Astrocyte of the cerebellum (primary cell): ENCODE measurements around the gene TXNDC2.

Experiments used
- DNase-seq: peaks from one replicate; pipeline ENCODE4 v3.0.0-alpha.2; 2011; ENCODE audit warnings: low read depth
- H3K4me3 ChIP-seq: 2 replicates; pipeline ENCODE4 v1.5.1; 2011; ENCODE audit warnings: mild to moderate bottlenecking, low read depth, low read length, moderate library complexity
- CTCF ChIP-seq: IDR thresholded peaks from 2 replicates; pipeline ENCODE4 v1.5.1; 2012; ENCODE audit warnings: low read length, low read depth, moderate library complexity, mild to moderate bottlenecking; ENCODE audit errors: missing control alignments
- in situ Hi-C: cut with HindIII; loops from 2 replicates; pipeline ENCODE4 v1.10.0; 2017; ENCODE audit warnings: low sequenced_read_pairs

TXNDC2 gene

DNA sequence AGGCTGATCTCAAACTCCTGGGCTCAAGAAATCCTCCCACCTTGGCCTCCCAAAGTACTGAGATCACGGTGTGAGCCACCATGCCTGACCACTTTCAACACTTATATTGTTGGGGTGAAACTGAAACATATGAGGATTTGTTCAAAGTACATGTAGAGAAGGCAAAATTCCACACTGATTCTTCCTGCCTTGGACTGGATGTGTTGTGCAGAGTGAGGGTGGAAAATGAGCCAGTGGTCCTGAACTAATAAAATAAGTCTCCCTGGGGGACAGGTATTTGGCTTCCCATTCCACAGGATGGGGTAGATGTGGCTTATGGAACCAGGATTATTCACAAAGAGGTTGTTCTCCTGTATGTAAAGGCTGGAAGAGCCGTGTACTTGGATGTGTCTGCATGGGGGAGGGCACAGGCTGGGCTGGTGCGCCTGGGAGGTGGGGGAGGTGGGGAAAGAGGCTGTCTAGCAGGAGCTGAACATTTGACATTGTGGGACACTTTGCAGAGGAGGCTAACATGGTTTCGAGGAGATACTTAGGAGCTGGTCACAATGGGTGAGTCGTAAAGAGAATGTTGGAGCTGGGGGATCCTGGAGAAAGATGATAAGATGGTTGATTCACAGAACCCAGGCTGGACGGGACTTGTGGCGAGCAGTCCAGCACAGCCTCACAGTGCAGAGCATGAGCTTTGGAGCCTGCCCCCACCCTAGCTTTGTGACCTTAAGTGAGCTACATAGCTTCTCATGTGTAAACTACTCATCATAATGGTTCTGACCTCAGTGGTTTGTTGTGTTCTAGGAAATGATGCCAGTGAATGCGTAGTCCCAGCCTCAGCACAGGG lies at the start of gene TXNDC2:
Gene TXNDC2, plus strand, starts transcription at position 804 of the 835 bp plus-strand sequence. CDS start 708 bp downstream, outside the sequence.
- in situ Hi-C loops: no loop called here
- TF ChIP-seq CTCF: no peak
- H3K4me3 ChIP-seq: no peak within 1 kb of the TSS
- DNase-seq: no peak

DNA sequence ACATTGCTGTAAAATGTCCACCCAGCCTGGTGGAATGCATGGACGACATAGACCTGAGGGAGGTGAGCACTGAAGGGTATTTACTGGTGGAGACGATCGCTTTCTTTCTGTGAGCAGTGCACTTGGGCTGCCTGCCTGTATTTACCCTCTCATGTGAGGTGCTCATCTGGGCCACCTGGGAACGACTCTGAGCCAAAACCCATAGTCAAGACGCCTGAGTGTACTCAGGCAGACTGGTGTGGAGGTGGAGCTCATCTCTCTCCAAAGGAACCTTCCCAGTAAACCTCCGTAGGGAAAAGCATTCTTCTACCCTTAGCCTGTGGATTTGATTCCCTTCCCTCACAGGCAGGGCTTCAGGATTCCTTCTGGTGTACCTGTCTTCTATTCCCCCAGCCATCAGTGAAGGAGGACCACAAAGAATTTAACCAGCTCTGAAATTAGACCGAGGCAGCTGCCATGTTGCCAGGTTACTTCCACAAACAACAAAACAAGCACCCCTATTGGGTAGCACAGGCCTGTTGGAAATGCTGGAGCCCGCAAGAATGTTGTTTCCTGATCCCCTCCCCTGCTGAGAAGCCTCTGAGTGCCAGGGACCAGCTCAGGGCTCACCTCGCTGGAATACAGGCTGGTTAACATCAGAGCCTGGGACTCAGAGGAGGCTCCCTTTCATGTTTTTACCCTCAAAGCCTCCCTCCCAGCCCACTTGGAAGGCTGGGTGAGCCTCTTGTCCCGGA lies 47.5 kb upstream of the TXNDC2 start:
- in situ Hi-C loops: no loop called here
- TF ChIP-seq CTCF: no peak
- DNase-seq: peak; percentile 99

DNA sequence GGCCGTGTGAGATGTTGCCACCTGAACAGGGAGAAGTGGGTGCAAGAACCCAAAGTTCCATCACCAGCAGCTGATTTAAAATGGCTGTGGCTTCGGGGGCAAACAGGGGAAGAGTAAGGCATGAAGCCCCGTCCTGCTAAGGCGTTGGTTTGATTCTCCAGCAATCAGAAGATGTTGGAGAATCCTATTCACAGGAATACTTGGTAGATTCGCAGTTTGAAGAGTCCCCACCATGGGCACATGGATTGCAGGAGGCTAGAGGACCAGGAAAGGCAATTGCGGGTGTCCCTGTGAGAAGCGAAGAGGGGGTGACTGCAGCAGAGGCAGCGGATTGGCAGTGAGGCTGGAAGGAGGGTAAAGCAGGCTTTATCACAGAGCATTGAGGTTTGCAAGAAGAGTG lies 46.6 kb upstream of the TXNDC2 start:
- DNase-seq: no peak
- in situ Hi-C loops: no loop called here
- TF ChIP-seq CTCF: no peak

More for the DNA sequence above, 47.5 kb upstream of the TXNDC2 start:
- H3K4me3 ChIP-seq: no peak overlapping the region

DNA sequence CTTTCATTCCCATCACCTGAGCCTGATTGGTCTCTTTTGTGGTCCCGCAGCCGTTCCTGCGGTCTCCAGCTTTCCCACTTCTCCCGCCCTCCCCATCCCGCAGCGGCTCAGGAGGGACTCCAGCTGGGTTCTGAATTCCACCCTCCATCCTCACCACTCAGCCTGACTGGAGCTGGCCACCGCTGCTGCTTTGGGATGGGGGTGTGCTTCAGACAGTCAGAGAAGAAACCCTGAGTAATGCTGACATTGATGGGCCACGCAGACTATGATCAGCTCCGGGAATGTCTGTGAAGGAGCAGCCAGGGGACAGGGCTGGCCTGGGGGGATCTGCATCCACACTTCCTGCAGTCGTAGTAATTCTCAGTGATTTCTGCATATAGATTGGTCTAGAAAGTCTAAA lies 45.9 kb upstream of the TXNDC2 start:
- no peak for DNase-seq
- in situ Hi-C loops: no loop called here
- no peak for TF ChIP-seq CTCF
- no peak overlapping the region for H3K4me3 ChIP-seq

More for the DNA sequence above, 46.6 kb upstream of the TXNDC2 start:
- no peak overlapping the region for H3K4me3 ChIP-seq

- TF ChIP-seq CTCF: no peak
- H3K4me3 ChIP-seq: no peak overlapping the region
- in situ Hi-C loops: no loop called here
- DNase-seq: no peak
Measured at GRCh38 chr18:9841752-9842151, 44.0 kb upstream of the TXNDC2 start.

GRCh38 chr18:9842448-9842847 lies 43.3 kb upstream of the TXNDC2 start:
- no peak overlapping the region for H3K4me3 ChIP-seq
- no peak for DNase-seq
- in situ Hi-C loops: no loop called here
- TF ChIP-seq CTCF: no peak
